Left lung (tissue), 10 donors: ENCODE results near the gene CA11. TPM values are rescaled to one million over a fixed set of nuclear protein-coding genes. Genes with fewer than 3 reads are reported as not detected.

ENCODE experiments used
- ATAC-seq: fragments of 200-7000 bp; cut with Tn5 transposase; one replicate; pipeline ENCODE4 v1.9.1; 2020; ENCODE audit warnings: moderate library complexity
- DNase-seq, 4 donors: peaks; one replicate each; pipeline ENCODE4 v3.0.0-alpha.2; 2013 to 2020
- H3K27ac ChIP-seq, 2 donors: fragments of 200-600 bp; sonication (generic) in 1 of 2; one replicate each; pipeline versions ENCODE4 v1.5.0 to v1.8.0; 2020 to 2021
- H3K27me3 ChIP-seq, 2 donors: fragments of 200-600 bp; sonication (generic) in 1 of 2; one replicate each; pipeline versions ENCODE4 v1.5.0 to v1.8.0; 2020 to 2021
- H3K36me3 ChIP-seq, 2 donors: fragments of 200-600 bp; sonication (generic) in 1 of 2; one replicate each; pipeline versions ENCODE4 v1.5.0 to v1.8.0; 2020 to 2021
- H3K4me1 ChIP-seq, 2 donors: fragments of 200-600 bp; one replicate each; pipeline ENCODE4 v1.8.0; 2021
- H3K4me3 ChIP-seq, 2 donors: fragments of 200-600 bp; sonication (generic) in 1 of 2; one replicate each; pipeline versions ENCODE4 v1.5.0 to v1.8.0; 2020 to 2021; ENCODE audit warnings: mild to moderate bottlenecking in 1 of 2
- H3K9me3 ChIP-seq, 2 donors: fragments of 200-600 bp; sonication (generic) in 1 of 2; one replicate each; pipeline versions ENCODE4 v1.5.0 to v1.8.0; 2020 to 2021
- intact Hi-C, 2 donors: fragments of 100-400 bp; cut with DNase I; formaldehyde crosslinking; loops; one replicate each; pipeline versions ENCODE4 v1.11.2 to v1.14.2; 2022
- polyA plus RNA-seq, 6 donors: library from polyadenylated mRNA; unstranded; fragments of 120-200 nt; gene quantifications; one replicate each; pipeline ENCODE4 v1.2.1, GENCODE V29; 2013; ENCODE audit not compliant: insufficient read length in 6 of 6
- total RNA-seq, 2 donors: library from RNA; stranded (reverse); fragmentation: NEBNext Ultra II Directional; extraction: Animal tissue kit (Norgen Biotek cat#: 25700); gene quantifications; one replicate each; pipeline ENCODE4 v1.2.1, GENCODE V29; 2021
- TF ChIP-seq, protein P1 (sequence below), 2 donors: fragments of 200-600 bp; sonication (generic) in 1 of 2; IDR thresholded peaks; one replicate each; pipeline versions ENCODE4 v1.5.0 to v1.8.0; 2021; ENCODE audit warnings: antibody characterized with exemption in 2 of 2
- donor health status: DM: no; HTN: yes; CAD: no.
- donor health status: DM: no; HTN: no; CAD: no.

CA11 gene
- total and polyA plus RNA-seq, 8 donors: 3.6 to 5.6 (median 4.5) TPM

DNA sequence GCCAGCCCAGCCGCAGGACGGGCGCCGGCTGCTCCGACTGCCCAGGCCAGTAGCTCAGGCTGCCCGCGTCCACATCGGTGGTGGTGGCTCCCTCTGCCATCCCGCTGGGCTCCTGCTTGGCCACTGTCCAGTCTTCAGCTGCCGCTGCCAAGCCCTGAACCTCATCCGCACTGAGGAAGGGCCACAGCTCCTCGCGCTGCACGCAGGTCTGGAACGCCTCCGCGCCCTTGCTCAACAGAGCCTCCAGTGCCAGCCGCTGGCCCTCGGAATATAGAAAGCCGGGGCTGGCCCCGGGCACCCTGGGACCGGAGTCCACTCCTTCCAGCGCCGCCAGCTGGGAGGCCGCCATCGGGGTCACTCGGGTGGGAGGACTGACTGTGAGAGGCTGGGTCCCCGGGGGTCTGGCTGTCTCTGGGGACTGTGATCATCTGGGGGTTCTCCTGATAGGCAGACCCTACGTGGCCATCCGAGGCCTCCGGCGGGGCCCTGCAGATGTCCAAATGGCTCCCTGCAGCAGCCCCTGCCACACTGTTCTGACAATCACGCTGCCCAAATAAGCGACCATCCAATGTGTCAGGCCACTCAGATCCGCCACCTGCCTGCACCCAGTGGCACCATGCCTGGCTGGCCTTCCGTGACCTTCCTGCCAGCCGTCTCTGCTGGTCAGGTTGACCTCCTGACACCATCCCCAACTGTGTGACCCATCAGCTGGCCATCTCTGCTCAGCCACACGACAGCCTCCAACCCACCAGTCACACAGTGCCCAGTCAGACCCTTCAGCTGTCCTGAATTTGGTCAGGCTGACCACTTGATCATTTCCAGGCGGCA, 32.7 kb downstream of the CA11 start:
- Histone ChIP-seq H3K4me1 (peaks cover 15 to 27% of the 10 kb centered on the region in 2 donors), H3K36me3 (peaks cover 0 to 34% of the 10 kb centered on the region in 2 donors), H3K9me3 (no peaks in the 10 kb centered on the region), H3K4me3 (peak overlapping the region in 1 of 2 donors; percentile 75), H3K27ac (peak overlapping the region; percentile 30 to 62), H3K27me3 (no peaks in the 10 kb centered on the region)
- ATAC-seq: no peak
- TF ChIP-seq, protein P1, sequence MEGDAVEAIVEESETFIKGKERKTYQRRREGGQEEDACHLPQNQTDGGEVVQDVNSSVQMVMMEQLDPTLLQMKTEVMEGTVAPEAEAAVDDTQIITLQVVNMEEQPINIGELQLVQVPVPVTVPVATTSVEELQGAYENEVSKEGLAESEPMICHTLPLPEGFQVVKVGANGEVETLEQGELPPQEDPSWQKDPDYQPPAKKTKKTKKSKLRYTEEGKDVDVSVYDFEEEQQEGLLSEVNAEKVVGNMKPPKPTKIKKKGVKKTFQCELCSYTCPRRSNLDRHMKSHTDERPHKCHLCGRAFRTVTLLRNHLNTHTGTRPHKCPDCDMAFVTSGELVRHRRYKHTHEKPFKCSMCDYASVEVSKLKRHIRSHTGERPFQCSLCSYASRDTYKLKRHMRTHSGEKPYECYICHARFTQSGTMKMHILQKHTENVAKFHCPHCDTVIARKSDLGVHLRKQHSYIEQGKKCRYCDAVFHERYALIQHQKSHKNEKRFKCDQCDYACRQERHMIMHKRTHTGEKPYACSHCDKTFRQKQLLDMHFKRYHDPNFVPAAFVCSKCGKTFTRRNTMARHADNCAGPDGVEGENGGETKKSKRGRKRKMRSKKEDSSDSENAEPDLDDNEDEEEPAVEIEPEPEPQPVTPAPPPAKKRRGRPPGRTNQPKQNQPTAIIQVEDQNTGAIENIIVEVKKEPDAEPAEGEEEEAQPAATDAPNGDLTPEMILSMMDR (IDR thresholded peaks at IDR 0.05): no peak
- intact Hi-C loops: no loop called here
- DNase-seq: peak in 1 of 4 donors; percentile 82

DNA sequence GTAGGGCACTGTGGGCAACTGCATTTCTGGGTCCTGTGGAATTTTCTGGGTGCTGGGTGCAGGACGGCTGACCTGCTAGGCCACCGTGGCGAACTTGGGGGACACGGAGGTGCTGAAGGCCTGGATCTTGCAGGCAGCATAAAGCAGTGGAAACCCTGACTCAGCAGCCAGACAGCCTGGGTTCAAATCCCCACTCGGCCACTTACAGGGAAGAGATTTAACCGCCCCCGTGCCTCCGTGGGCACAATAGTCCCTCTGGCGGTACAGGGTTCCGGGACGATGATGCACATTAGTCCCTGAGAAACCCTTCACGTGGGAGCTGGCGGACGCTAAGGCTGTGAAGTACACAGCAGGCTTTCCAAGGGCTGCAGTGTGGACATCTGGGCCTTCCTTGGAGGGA, 34.1 kb downstream of the CA11 start:
- TF ChIP-seq, protein P1 (IDR thresholded peaks at IDR 0.05): no peak
- H3K27ac ChIP-seq: no peak overlapping the region
- DNase-seq (no peak), ATAC-seq (no peak)
- intact Hi-C loops: no loop called here
- H3K27me3 ChIP-seq: no peaks in the 10 kb centered on the region
- H3K9me3 ChIP-seq: no peaks in the 10 kb centered on the region
- no peak overlapping the region for H3K4me3 ChIP-seq
- H3K4me1 ChIP-seq: peaks cover 2 to 13% of the 10 kb centered on the region in 2 donors
- peaks cover 0 to 25% of the 10 kb centered on the region in 2 donors for H3K36me3 ChIP-seq

DNA sequence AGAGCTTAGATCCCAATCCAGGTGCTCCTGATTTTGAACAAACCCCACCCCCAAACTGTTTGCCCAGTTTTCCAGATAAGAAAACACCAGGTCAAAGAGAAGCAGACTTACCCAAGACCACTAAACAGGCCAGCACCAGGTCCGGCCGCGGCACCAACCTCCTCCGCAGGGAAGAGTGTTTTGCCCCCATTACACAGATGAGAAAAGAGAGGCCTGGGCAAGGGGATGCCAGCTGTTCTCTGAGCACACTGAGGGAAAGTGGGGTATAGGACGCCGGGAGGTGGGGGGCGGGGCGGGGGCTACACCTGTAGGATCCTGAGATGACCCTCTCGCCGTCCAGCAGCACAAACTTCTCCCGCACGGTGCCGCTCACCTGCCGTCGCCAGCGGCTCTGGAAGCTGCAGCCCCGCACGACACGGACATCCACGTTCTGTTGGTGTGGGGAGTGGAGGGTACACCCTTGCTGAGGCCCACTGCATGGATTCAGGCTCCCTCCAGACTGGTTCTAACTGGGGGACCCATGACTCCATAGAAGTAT, 36.3 kb downstream of the CA11 start:
- Histone ChIP-seq H3K4me1 (no peaks in the 10 kb centered on the region), H3K9me3 (no peaks in the 10 kb centered on the region), H3K36me3 (peaks cover 0 to 3% of the 10 kb centered on the region in 2 donors), H3K27ac (no peak overlapping the region), H3K27me3 (no peaks in the 10 kb centered on the region), H3K4me3 (no peak overlapping the region)
- intact Hi-C loops: no loop called here
- no peak for DNase-seq
- TF ChIP-seq, protein P1 (IDR thresholded peaks at IDR 0.05): no peak
- no peak for ATAC-seq

DNA sequence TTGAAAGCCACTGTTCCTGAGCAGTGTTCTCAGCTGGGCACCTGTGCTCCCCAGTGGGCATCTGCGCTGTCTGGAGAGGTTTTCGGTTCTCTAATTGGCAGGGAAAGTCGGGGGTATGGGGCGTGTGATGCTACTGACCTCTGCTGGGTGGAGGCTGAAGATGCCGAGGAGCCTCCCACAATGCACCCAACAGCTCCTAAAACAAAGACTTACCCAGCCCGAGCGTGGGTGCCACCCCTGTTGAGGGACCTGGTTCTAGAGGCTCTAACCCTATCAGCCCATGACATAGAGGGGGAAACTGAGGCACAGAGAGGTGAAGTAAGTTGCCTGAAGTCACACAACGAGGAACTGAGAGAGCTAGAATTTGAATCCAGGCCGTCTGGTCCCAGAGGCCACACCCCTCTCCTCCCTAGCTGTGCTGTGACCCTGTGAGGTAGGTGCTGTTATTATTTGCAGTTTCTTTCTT, 37.2 kb downstream of the CA11 start:
- peak in 1 of 4 donors; percentile 38 for DNase-seq

DNA sequence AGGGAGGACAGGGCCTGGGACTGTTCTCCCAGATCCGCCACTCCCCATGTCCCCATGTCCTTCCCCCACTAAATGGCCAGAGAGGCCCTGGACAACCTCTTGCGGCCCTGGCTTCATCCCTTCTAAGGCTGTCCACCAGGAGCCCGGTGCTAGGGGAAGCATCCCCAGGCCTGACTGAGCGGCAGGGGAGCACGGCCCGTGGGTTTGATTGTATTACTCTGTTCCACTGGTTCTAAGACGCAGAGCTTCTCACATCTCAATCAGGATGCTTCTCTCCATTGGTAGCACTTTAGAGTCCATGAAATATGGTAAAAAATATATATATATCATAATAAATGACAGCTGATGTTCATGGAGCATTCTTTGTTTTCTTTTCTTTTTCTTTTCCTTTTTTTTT, 38.6 kb downstream of the CA11 start:
- Histone ChIP-seq H3K4me3 (no peak overlapping the region), H3K36me3 (no peaks in the 10 kb centered on the region), H3K9me3 (no peaks in the 10 kb centered on the region), H3K27ac (no peak overlapping the region), H3K4me1 (no peaks in the 10 kb centered on the region), H3K27me3 (no peaks in the 10 kb centered on the region)
- TF ChIP-seq, protein P1 (IDR thresholded peaks at IDR 0.05): no peak
- intact Hi-C loops: no loop called here
- DNase-seq (no peak), ATAC-seq (no peak)

More for the DNA sequence above, 37.2 kb downstream of the CA11 start:
- Histone ChIP-seq H3K4me1 (no peaks in the 10 kb centered on the region), H3K36me3 (no peaks in the 10 kb centered on the region), H3K27ac (no peak overlapping the region), H3K9me3 (no peaks in the 10 kb centered on the region), H3K4me3 (no peak overlapping the region), H3K27me3 (no peaks in the 10 kb centered on the region)
- intact Hi-C loops: no loop called here
- TF ChIP-seq, protein P1 (IDR thresholded peaks at IDR 0.05): no peak
- ATAC-seq: peak; percentile 46
